ENCODE results near the gene DCP1A. TPM values are rescaled to one million over a fixed set of nuclear protein-coding genes. Genes with fewer than 3 reads are reported as not detected.

DCP1A gene
- total RNA-seq, 1 experiment from 2014 or later: 32.9 TPM

- H3K27ac Mint-ChIP-seq (ENCODE audit: unreplicated experiment): no peak overlapping the region
- no peaks in the 10 kb centered on the region for H3K27me3 ChIP-seq (replicated peaks; ENCODE audit: control insufficient read depth, insufficient read depth, low read length)
- H3K36me3 ChIP-seq (ENCODE audit: control insufficient read depth, insufficient read depth, low read length): no peaks in the 10 kb centered on the region
- peaks cover 46% of the 10 kb centered on the region for H3K36me3 Mint-ChIP-seq (ENCODE audit: insufficient read depth, unreplicated experiment)
- no peak for TF ChIP-seq CTCF (IDR thresholded peaks at IDR 0.05; ENCODE audit: insufficient read depth in 1 of 2, low read depth in 1 of 2, low read length in 1 of 2, severe bottlenecking in 1 of 2, unreplicated experiment in 1 of 2)
- no peak for DNase-seq
- no TSS peak for BruUV-seq (replicated peaks)
- no peaks in the 10 kb centered on the region for H3K27me3 Mint-ChIP-seq (ENCODE audit: insufficient read depth, unreplicated experiment)
- POLR2A ChIA-PET: no interaction called here
- H3K4me1 ChIP-seq: peaks cover 12% of the 10 kb centered on the region
- no peak overlapping the region for H3K4me3 ChIP-seq (ENCODE audit: low read depth, low read length)
- H3K9me3 Mint-ChIP-seq (ENCODE audit: unreplicated experiment): no peaks in the 10 kb centered on the region
- H3K9me3 ChIP-seq: no peaks in the 10 kb centered on the region
- H3K4me3 Mint-ChIP-seq (ENCODE audit: unreplicated experiment): no peak overlapping the region
- H3K4me1 Mint-ChIP-seq (ENCODE audit: low read depth, unreplicated experiment): peaks cover 16% of the 10 kb centered on the region
- CTCF ChIA-PET: no interaction called here
- intact Hi-C loops (cut with micrococcal nuclease; ENCODE audit: unreplicated experiment): no loop called here
These were observed 99.2 kb downstream of the DCP1A start for GRCh38 chr3:53248161-53248560.

GRCh38 chr3:53247619-53248018 lies 99.7 kb downstream of the DCP1A start:
- Histone ChIP-seq H3K4me3 (ENCODE audit: low read depth, low read length) (no peak overlapping the region), H3K9me3 (no peaks in the 10 kb centered on the region), H3K4me1 (peaks cover 9% of the 10 kb centered on the region), H3K36me3 (ENCODE audit: control insufficient read depth, insufficient read depth, low read length) (no peaks in the 10 kb centered on the region), H3K27me3 (replicated peaks; ENCODE audit: control insufficient read depth, insufficient read depth, low read length) (no peaks in the 10 kb centered on the region)
- no peak for DNase-seq
- intact Hi-C loops (cut with micrococcal nuclease; ENCODE audit: unreplicated experiment): no loop called here
- Mint-ChIP-seq H3K27me3 (ENCODE audit: insufficient read depth, unreplicated experiment) (no peaks in the 10 kb centered on the region), H3K36me3 (ENCODE audit: insufficient read depth, unreplicated experiment) (peaks cover 42% of the 10 kb centered on the region), H3K27ac (ENCODE audit: unreplicated experiment) (no peak overlapping the region), H3K4me1 (ENCODE audit: low read depth, unreplicated experiment) (peaks cover 13% of the 10 kb centered on the region), H3K9me3 (ENCODE audit: unreplicated experiment) (no peaks in the 10 kb centered on the region), H3K4me3 (ENCODE audit: unreplicated experiment) (no peak overlapping the region)
- BruUV-seq (replicated peaks): no TSS peak
- no peak for TF ChIP-seq CTCF (IDR thresholded peaks at IDR 0.05; ENCODE audit: insufficient read depth in 1 of 2, low read depth in 1 of 2, low read length in 1 of 2, severe bottlenecking in 1 of 2, unreplicated experiment in 1 of 2)
- CTCF ChIA-PET: interaction anchor here (0.6 kb wide), 1 partner anchor 503 kb away, joined by 3 read pairs; no protein-coding TSS in a partner anchor
- POLR2A ChIA-PET: no interaction called here

- H3K9me3 Mint-ChIP-seq (ENCODE audit: unreplicated experiment): no peaks in the 10 kb centered on the region
- H3K9me3 ChIP-seq: no peaks in the 10 kb centered on the region
- BruUV-seq (replicated peaks): no TSS peak
- no peak for DNase-seq
- peaks cover 49% of the 10 kb centered on the region for H3K36me3 Mint-ChIP-seq (ENCODE audit: insufficient read depth, unreplicated experiment)
- POLR2A ChIA-PET: no interaction called here
- intact Hi-C loops (cut with micrococcal nuclease; ENCODE audit: unreplicated experiment): no loop called here
- H3K27me3 ChIP-seq (replicated peaks; ENCODE audit: control insufficient read depth, insufficient read depth, low read length): no peaks in the 10 kb centered on the region
- 0 out of 2 replicates have a peak, but pooled peaks cover 8% of the 10 kb centered on the region for H3K4me1 ChIP-seq
- H3K4me3 Mint-ChIP-seq (ENCODE audit: unreplicated experiment): no peak overlapping the region
- peaks cover 13% of the 10 kb centered on the region for H3K4me1 Mint-ChIP-seq (ENCODE audit: low read depth, unreplicated experiment)
- H3K36me3 ChIP-seq (ENCODE audit: control insufficient read depth, insufficient read depth, low read length): 0 out of 2 replicates have a peak, but pooled peaks cover 2% of the 10 kb centered on the region
- H3K27ac Mint-ChIP-seq (ENCODE audit: unreplicated experiment): no peak overlapping the region
- H3K4me3 ChIP-seq (ENCODE audit: low read depth, low read length): no peak overlapping the region
- no peak for TF ChIP-seq CTCF (IDR thresholded peaks at IDR 0.05; ENCODE audit: insufficient read depth in 1 of 2, low read depth in 1 of 2, low read length in 1 of 2, severe bottlenecking in 1 of 2, unreplicated experiment in 1 of 2)
- no peaks in the 10 kb centered on the region for H3K27me3 Mint-ChIP-seq (ENCODE audit: insufficient read depth, unreplicated experiment)
- CTCF ChIA-PET: interaction anchor here (1.2 kb wide), 1 partner anchor 14 kb away, joined by 3 read pairs; no protein-coding TSS in a partner anchor
These were observed 103.1 kb downstream of the DCP1A start for GRCh38 chr3:53244271-53244670.
